ENCODE results near the gene DGKE.

Gene DGKE

GRCh38 chr17:56845934-56846333 lies 12.0 kb downstream of the DGKE start:
- H4K20me1 ChIP-seq (ENCODE audit: low read depth, low read length) = no peaks in the 10 kb centered on the region; the same call in 1 of the 2 replicates

DNA sequence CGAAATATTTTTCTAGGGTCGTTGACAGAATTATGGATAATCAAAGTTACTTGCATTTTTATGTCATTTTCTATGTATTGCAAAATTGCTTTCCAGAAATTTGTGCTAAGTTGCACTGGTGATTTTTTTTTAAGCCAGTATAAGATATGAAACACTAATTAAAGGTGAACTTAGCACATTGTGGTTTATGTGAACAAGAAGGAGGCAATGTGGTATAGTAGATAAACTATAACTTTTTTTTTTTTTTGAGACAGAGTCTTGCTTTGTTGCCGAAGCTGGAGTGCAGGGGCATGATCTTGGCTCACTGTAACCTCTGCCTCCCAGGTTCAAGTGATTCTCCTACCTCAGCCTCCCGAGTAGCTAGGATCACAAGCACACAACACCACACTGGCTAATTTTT lies 13.2 kb downstream of the DGKE start:
- Histone ChIP-seq H3K9ac (ENCODE audit: low read length) (no peak overlapping the region), H3F3A (ENCODE audit: insufficient read depth) (peaks cover 6% of the 10 kb centered on the region; the same call in 1 of the 2 replicates), H3K4me3 (ENCODE audit: insufficient read depth, low read length, poor library complexity, severe bottlenecking) (no peak overlapping the region), H3K9me3 (ENCODE audit: insufficient read depth, low read length) (no peaks in the 10 kb centered on the region), H3K79me2 (ENCODE audit: insufficient read depth, low read length) (no peaks in the 10 kb centered on the region), H3K9me2 (replicated peaks; ENCODE audit: insufficient read depth, low read length) (no peaks in the 10 kb centered on the region), H4K20me1 (ENCODE audit: low read depth, low read length) (no peaks in the 10 kb centered on the region; the same call in 1 of the 2 replicates), H3K4me2 (ENCODE audit: low read depth, low read length, poor library complexity, severe bottlenecking) (no peak overlapping the region), H2AFZ (ENCODE audit: low read depth, low read length, severe bottlenecking) (no peak overlapping the region), H3K36me3 (ENCODE audit: low read length) (peaks cover 11% of the 10 kb centered on the region; the same call in 1 of the 2 replicates), H3K27ac (ENCODE audit: low read depth, low read length) (no peak overlapping the region), H3K27me3 (ENCODE audit: low read length) (no peaks in the 10 kb centered on the region)
- no peak for TF ChIP-seq EZH2phosphoT487 (conservative IDR thresholded peaks at IDR 0.05; ENCODE audit: low read length)

More at GRCh38 chr17:56845934-56846333, 12.0 kb downstream of the DGKE start:
- no peak overlapping the region for H2AFZ ChIP-seq (ENCODE audit: low read depth, low read length, severe bottlenecking)
- H3K27me3 ChIP-seq (ENCODE audit: low read length) = no peaks in the 10 kb centered on the region
- no peaks in the 10 kb centered on the region for H3K9me2 ChIP-seq (replicated peaks; ENCODE audit: insufficient read depth, low read length)
- H3F3A ChIP-seq (ENCODE audit: insufficient read depth) = peaks cover 6% of the 10 kb centered on the region; the same call in 1 of the 2 replicates
- no peak overlapping the region for H3K27ac ChIP-seq (ENCODE audit: low read depth, low read length)
- H3K79me2 ChIP-seq (ENCODE audit: insufficient read depth, low read length) = no peaks in the 10 kb centered on the region
- H3K4me3 ChIP-seq (ENCODE audit: insufficient read depth, low read length, poor library complexity, severe bottlenecking) = no peak overlapping the region
- no peak overlapping the region for H3K9ac ChIP-seq (ENCODE audit: low read length)
- H3K9me3 ChIP-seq (ENCODE audit: insufficient read depth, low read length) = no peaks in the 10 kb centered on the region
- H3K4me2 ChIP-seq (ENCODE audit: low read depth, low read length, poor library complexity, severe bottlenecking) = no peak overlapping the region
- peaks cover 11% of the 10 kb centered on the region; the same call in 1 of the 2 replicates for H3K36me3 ChIP-seq (ENCODE audit: low read length)
- no peak for TF ChIP-seq EZH2phosphoT487 (conservative IDR thresholded peaks at IDR 0.05; ENCODE audit: low read length)
- TF ChIP-seq, protein P1, sequence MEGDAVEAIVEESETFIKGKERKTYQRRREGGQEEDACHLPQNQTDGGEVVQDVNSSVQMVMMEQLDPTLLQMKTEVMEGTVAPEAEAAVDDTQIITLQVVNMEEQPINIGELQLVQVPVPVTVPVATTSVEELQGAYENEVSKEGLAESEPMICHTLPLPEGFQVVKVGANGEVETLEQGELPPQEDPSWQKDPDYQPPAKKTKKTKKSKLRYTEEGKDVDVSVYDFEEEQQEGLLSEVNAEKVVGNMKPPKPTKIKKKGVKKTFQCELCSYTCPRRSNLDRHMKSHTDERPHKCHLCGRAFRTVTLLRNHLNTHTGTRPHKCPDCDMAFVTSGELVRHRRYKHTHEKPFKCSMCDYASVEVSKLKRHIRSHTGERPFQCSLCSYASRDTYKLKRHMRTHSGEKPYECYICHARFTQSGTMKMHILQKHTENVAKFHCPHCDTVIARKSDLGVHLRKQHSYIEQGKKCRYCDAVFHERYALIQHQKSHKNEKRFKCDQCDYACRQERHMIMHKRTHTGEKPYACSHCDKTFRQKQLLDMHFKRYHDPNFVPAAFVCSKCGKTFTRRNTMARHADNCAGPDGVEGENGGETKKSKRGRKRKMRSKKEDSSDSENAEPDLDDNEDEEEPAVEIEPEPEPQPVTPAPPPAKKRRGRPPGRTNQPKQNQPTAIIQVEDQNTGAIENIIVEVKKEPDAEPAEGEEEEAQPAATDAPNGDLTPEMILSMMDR (IDR thresholded peaks at IDR 0.05; ENCODE audit: insufficient read depth, low read length, poor library complexity, severe bottlenecking) = no peak

- no peaks in the 10 kb centered on the region for H3K9me3 ChIP-seq (ENCODE audit: insufficient read depth, low read length)
- no peaks in the 10 kb centered on the region; the same call in 1 of the 2 replicates for H4K20me1 ChIP-seq (ENCODE audit: low read depth, low read length)
- no peak overlapping the region for H3K4me2 ChIP-seq (ENCODE audit: low read depth, low read length, poor library complexity, severe bottlenecking)
- H3K27ac ChIP-seq (ENCODE audit: low read depth, low read length) = no peak overlapping the region
- peaks cover 7% of the 10 kb centered on the region; the same call in 1 of the 2 replicates for H3K36me3 ChIP-seq (ENCODE audit: low read length)
- TF ChIP-seq EZH2phosphoT487 (conservative IDR thresholded peaks at IDR 0.05; ENCODE audit: low read length) = no peak
- TF ChIP-seq, protein P1 (IDR thresholded peaks at IDR 0.05; ENCODE audit: insufficient read depth, low read length, poor library complexity, severe bottlenecking) = no peak
- H2AFZ ChIP-seq (ENCODE audit: low read depth, low read length, severe bottlenecking) = no peak overlapping the region
- H3F3A ChIP-seq (ENCODE audit: insufficient read depth) = no peaks in the 10 kb centered on the region
- no peaks in the 10 kb centered on the region for H3K9me2 ChIP-seq (replicated peaks; ENCODE audit: insufficient read depth, low read length)
- H3K9ac ChIP-seq (ENCODE audit: low read length) = no peak overlapping the region
- H3K4me3 ChIP-seq (ENCODE audit: insufficient read depth, low read length, poor library complexity, severe bottlenecking) = no peak overlapping the region
- no peaks in the 10 kb centered on the region for H3K79me2 ChIP-seq (ENCODE audit: insufficient read depth, low read length)
- no peaks in the 10 kb centered on the region for H3K27me3 ChIP-seq (ENCODE audit: low read length)
These were observed 15.2 kb downstream of the DGKE start for GRCh38 chr17:56849131-56849530.

GRCh38 chr17:56850591-56850990 lies 16.6 kb downstream of the DGKE start:
- Histone ChIP-seq H3K9me2 (replicated peaks; ENCODE audit: insufficient read depth, low read length) (no peaks in the 10 kb centered on the region), H3K4me3 (ENCODE audit: insufficient read depth, low read length, poor library complexity, severe bottlenecking) (no peak overlapping the region), H3K4me2 (ENCODE audit: low read depth, low read length, poor library complexity, severe bottlenecking) (no peak overlapping the region), H2AFZ (ENCODE audit: low read depth, low read length, severe bottlenecking) (no peak overlapping the region), H3F3A (ENCODE audit: insufficient read depth) (no peaks in the 10 kb centered on the region), H4K20me1 (ENCODE audit: low read depth, low read length) (no peaks in the 10 kb centered on the region), H3K9me3 (ENCODE audit: insufficient read depth, low read length) (no peaks in the 10 kb centered on the region), H3K27ac (ENCODE audit: low read depth, low read length) (no peak overlapping the region), H3K36me3 (ENCODE audit: low read length) (peaks cover 7% of the 10 kb centered on the region; the same call in 1 of the 2 replicates), H3K9ac (ENCODE audit: low read length) (no peak overlapping the region), H3K27me3 (ENCODE audit: low read length) (no peaks in the 10 kb centered on the region), H3K79me2 (ENCODE audit: insufficient read depth, low read length) (no peaks in the 10 kb centered on the region)
- TF ChIP-seq, protein P1 (IDR thresholded peaks at IDR 0.05; ENCODE audit: insufficient read depth, low read length, poor library complexity, severe bottlenecking) = no peak
- TF ChIP-seq EZH2phosphoT487 (conservative IDR thresholded peaks at IDR 0.05; ENCODE audit: low read length) = no peak
